GM18868 (cell line): ENCODE data around the gene SLC30A10.
"Not testable (repeated sequence)": the region's sequence is repeated elsewhere in the genome, so short reads cannot be mapped to it uniquely, and the experiment has no call there.

ENCODE experiments used
- ATAC-seq: cut with Tn5 transposase; IDR thresholded peaks from one replicate; pipeline ENCODE4 v1.9.1; 2021; ENCODE audit warnings: mild to moderate bottlenecking, moderate library complexity; ENCODE audit not compliant: unreplicated experiment

The SLC30A10 gene

DNA sequence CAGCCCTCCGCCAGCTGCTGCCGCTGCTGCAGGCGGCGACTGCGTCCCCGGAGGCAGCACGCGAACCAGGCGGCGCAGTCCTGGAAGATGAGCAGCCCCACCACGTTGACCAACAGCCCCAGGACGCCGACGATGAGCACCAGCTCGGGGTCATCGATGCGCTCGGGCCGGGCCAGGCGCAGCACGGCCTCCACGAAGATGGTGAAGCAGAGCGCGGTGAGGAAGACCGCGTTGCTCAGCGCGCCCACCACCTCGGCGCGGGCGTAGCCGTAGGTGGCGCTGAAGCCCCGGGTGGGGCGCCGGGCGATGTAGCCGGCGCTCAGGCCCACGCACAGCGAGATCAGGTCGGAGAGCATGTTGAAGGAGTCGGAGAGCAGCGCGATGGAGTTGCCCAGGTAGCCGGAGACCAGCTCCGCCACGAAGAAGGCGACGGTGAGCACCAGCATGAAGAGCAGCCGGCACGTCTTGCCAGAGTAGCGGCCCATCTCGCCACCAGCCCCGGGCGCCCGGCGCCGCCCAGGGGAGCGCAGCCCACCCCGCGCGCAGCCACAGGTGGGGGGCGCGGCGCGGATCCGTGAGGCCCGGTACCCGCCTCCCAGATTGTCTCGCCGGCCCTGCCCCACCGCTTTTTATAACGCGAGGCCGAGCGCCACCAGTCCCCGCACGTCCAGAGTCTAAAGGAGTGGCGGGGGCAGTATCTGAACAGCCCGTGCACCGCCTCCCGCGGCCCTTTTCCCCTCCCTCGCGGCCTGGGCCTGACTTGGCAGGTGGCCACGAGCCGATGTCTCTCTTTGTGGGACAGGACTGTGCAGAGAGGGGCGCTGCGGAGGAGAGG is at the start of gene SLC30A10:
Gene SLC30A10 (minus strand): TSS at position 602 of the 835 bp plus-strand sequence. CDS start 117 bp downstream, at position 485.
- peak; percentile 61 for ATAC-seq

GRCh38 chr1:219973213-219973612 is 44.9 kb upstream of the SLC30A10 start:
- no peak for ATAC-seq

DNA sequence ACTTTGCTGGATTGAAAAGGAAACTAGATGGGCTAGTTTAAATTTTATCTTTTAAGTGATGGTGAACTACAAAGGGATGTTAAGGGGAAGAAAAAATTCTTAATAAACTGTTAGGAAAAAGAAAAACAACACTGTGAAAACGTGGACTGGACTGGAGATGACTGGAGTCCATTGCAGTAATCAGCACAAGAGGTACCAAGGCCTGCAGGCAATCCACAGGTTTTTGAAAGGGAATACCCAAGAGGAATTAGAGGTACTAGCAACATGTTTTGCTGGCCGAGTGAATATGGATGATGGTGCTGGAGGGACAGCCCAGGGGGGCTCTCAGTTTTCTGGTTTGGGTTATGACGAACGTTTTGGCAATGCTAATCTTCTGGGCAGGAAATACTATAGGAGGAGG is 39.0 kb upstream of the SLC30A10 start:
- ATAC-seq = no peak

DNA sequence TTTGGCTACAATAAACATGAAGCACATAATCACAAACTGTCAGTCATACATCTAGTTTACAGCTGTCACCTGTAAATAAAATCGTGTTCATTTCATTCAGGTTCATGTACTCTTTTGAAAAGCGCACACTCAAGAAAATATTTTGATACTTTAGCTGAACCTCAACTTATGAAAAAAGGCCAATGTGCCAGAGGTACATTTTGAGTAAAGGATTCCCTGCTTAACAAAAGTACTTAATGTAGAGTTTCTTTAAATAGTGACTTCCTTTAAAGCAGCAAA is 37.7 kb upstream of the SLC30A10 start:
- no peak for ATAC-seq

DNA sequence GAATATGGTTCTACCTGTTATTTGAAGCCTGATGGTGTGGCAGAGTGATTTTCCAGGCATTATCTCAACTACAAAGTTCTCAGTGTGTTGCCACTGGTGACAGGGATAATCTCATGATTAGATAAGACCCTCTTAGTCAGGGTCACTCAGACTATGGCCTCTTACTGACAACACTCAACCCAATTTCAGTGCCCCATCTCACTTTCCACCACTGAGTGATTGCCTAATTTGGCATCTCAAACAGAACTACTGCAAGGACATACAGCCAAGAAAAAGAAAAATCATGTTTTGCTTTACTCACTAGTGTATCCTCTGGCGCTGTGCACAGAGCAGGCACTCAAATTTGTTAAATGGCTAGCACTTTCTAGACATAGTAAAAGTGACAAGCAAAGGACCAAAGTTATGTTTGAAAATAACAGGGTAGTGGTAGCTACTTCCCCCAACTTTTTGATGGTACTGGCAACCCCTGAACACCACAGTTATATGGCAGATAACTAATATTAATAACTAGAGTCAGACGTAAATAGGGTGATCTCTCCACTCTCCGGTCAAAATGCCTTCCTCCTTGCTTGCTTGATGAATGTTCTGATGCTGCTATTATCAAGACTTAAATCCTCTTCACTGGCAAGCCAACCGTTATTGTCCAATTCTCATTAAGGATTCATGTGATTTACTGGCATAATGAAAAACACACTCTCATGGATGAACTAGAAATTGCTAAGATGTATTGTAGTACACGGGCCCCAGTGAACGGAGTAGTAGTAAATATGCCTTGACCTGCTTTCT is 37.1 kb upstream of the SLC30A10 start:
- ATAC-seq = no peak

GRCh38 chr1:219963432-219963831 is 35.1 kb upstream of the SLC30A10 start:
- no peak for ATAC-seq

DNA sequence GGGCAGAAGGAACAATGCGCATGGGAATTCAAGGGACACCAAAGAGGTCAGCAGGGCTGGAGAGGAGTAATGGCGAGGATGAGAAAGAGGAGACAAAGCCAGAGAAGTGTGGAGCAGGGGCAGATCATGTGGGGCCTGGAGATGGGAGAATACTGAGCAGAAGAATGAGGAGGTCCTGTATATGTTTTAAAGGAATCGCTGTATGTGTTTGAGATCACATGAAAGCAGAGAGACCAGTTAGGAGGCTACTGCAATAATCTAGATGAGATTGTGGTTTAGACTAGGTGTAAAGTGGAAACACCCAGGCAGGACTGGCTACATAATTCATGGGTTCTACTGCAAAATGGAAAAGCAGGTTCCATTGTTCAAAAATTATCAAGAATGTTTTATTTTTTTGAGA is 33.3 kb upstream of the SLC30A10 start:
- no peak for ATAC-seq

DNA sequence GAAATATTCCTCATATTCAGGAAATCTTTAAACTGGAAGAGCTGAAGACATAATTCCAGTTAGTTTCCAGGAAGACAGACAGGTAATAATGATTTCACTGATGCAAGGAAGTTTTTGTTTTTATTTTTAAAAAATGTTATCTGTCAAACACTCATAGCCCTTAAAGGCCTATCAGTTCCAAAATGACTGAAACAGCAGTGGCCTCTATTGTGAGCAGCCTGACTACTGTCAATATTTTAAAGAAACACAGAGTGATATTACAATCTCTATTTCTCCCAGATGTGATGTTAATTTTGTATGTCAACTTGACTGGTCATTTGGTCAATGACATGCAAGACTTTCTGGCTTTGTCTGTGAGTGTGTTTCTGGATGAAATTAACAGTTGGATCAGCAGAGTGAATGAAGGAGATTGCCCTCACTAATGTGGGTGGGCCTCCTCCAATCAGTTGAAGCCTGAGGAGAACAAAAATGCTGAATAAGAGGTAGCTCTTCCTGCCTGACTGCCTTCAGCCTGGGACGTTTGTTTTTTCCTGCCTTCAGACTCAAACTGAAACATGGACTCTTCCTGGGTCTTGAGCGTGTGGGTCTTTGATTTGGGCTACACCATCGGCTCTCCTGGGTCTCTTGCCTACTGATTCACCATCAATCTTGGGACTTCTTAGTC is 31.3 kb upstream of the SLC30A10 start:
- no peak for ATAC-seq

GRCh38 chr1:219958875-219959417 is 30.6 kb upstream of the SLC30A10 start:
- no peak for ATAC-seq

GRCh38 chr1:219954736-219955421 is 26.5 kb upstream of the SLC30A10 start:
- no peak for ATAC-seq

- no peak for ATAC-seq
These were observed 25.7 kb upstream of the SLC30A10 start for GRCh38 chr1:219954052-219954451.

- no peak for ATAC-seq
These were observed 24.0 kb upstream of the SLC30A10 start for GRCh38 chr1:219952361-219952760.

- ATAC-seq = not testable (repeated sequence)
These were observed 20.9 kb upstream of the SLC30A10 start for GRCh38 chr1:219949227-219949626.

GRCh38 chr1:219948766-219949165 is 20.4 kb upstream of the SLC30A10 start:
- ATAC-seq = not testable (repeated sequence)

DNA sequence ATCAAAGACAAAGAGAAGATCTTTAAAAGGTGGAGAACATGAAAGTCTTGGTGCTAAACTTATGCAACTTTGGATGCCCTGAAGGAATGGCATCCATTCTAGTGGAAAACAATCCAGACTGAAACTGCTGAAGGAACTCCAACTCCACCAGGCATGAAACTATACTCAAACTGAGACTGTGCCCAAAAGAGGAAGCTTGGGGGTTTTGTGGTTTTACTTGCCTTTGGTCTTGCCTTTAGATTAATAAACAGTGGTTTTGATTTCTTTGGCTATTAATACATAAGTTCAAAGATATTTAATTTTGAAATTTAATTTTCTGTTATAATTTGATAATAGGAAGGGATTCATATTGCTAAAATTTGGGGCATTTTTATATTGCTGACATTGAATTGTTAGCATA is 17.4 kb upstream of the SLC30A10 start:
- peak; percentile 71 for ATAC-seq

DNA sequence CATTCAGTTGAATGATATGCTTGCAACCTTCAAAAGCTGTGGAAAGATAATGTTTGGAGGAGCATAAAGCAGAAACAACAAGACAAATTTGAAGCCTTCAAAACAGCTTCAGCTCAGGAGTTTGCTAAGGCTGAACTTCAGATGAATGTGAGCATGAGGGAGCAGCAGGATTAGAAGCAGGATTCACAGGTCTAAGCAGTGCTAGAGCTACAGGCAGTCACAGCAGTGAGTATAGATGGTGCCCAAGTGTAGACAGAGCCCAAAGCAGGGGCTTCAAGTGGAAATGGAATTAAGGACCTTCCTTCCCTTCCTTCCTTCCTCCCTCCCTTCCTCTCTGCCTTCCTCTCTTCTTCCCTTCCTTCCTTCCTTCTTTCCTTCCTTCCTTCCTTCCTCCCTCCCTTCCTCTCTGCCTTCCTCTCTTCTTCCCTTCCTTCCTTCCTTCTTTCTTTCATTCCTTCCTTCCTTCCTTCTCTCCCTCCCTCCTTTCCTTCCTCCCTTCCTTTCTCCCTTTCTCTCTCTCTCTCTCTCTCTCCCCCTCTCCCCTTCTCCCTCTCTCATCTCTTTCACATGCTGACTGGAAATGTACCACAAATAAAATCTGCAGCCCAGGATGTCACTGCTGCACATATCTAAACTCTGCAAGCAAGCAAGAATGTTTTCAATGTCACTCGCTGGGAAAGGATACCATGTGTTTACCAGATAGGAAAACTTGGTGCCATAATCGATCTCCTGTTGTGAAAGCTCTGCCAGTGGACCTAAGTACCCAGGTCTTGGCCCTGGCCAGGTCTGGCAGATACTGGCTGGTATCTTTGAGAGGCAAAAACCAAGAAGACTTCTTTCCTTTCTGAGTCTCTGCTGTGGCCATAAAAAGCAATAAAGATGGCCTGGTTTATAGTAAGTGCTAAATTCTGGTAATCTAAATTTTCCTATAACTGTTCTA is 13.1 kb upstream of the SLC30A10 start:
- no peak for ATAC-seq

DNA sequence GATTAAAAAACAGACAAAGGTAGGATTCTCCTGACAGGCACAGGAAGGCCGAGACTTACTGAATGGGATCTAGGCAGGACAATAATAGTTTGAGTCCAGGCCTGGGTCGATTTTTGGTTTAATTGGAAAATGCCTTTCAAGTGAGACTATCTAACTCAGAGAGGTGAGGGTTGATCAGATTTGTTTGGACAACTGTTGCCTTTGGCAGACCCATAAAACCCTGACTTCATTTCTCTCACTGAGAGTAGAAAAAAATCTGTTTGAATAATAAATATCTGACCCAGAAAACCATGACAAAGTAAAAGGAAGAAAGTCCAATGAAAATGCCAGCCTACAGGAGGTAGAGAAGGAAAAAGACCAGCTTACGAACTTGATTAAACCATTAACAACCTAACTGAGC is 12.3 kb upstream of the SLC30A10 start:
- no peak for ATAC-seq

GRCh38 chr1:219938706-219939105 is 10.3 kb upstream of the SLC30A10 start:
- no peak for ATAC-seq

DNA sequence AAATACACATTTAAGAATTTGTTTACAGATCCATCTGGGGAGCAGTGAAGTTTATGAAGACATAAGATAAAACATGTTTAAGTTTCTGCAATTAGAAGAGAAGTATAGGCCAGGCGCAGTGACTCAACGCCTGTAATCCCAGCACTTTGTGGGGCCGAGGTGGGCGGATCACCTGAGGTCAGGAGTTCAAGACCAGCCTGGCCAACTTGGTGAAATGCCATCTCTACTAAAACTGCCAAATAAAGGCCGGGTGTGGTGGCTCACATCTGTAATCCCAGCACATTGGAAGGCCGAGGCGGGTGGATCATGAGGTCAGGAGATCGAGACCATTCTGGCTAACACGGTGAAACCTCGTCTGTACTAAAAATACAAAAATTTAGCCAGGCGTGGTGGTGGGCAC is 5.4 kb upstream of the SLC30A10 start:
- not testable (repeated sequence) for ATAC-seq

- no peak for ATAC-seq
These were observed 2.7 kb upstream of the SLC30A10 start for GRCh38 chr1:219931033-219931432.
